ENCODE data around the gene FASTK. TPM values are rescaled to one million over a fixed set of nuclear protein-coding genes. Genes with fewer than 3 reads are reported as not detected.

FASTK gene
- total RNA-seq, 1 experiment from 2014 or later, result 95.4 TPM

DNA sequence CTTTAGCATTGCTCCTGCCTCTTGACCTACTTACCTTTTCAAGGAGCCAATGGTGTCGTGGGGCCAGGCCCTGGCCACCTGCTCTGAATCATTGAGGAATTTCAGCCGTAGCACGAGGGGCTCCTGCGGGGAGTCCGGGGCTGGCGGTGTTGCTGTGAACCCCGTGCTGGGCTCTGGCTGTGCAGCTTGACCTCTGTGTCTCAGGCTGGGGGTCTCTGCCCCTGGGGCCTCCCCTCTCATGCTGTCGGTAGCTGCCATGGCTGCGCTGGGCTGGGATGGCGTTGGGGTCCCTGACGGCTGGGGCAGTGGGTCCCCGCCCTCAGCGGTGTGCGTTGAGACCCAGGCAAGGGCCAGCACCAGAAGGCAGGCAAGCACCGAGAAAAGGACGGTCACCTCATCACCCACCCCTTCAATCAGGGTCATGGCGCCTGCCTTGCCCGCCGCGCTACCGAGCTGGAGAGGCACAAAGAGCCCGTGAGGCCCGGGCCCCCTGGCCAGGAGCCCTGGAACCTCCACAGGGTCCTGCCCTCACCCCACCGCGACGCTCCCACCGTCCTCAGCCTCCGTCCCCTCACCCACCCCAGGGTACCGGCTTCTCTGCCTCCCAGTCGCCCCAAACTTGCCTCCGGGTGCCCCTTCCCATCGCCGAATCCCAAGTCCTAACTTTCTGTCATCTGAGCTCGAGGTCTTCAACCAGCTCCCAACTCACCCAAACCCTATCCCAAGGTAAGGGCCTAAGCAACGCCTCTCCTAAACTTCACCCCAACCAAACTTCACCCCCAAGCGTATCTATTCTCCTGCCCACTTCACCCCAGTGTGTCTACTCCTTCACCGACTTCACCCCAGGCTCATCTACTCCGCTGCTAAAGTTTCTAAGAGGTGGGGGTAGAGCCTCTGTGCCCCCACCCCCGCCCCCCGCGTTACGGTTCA is 1.8 kb upstream of the FASTK start:
- DNase-seq (ENCODE audit: low spot score), result no peak

DNA sequence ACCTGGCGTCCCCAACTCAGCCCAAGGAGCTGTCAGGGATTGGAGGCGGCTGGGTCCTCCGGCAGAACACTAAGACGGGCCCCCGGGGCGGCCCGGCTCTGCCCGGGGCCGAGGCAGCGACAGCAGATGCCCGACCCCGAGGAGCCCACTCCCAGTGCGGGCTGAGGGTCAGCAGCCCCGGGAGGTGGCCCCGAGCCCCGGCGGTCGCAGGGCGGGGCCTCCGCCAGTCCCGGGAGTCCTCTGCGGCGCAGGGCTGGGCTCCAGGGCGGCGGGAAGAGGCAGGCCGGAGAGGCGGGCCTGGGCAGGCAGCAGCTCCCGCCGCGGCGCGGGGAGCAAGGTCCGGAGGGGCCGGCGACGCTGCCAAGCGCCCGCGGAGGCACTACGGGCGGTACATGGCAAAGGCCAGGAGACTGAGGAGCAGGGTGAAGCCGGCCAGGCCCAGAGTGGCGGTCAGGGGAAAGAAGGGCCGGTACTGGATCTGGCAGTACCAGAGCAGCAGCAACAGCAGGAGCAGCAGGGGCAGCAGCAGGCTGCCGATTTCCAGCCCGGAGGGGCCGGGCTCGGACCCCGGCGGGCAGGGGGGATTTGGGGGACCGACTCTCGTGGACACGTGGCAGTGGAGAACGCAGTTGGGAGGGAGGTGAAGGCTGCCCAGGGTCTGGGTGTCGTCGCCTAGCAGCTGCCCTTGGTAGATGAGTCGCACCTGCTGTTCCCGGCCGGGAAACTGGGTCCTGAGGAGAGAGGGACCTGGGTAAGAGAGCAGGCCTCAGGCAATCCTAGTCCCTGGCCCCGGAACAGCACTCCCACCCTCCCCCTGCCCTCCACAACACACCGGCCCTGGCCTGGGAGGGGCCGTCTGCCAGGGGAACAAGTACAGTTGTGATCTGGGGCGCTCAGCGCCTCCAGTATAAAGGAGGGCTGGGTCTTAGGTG is 827 bp upstream of the FASTK start:
- DNase-seq (ENCODE audit: low spot score), result no peak

DNA sequence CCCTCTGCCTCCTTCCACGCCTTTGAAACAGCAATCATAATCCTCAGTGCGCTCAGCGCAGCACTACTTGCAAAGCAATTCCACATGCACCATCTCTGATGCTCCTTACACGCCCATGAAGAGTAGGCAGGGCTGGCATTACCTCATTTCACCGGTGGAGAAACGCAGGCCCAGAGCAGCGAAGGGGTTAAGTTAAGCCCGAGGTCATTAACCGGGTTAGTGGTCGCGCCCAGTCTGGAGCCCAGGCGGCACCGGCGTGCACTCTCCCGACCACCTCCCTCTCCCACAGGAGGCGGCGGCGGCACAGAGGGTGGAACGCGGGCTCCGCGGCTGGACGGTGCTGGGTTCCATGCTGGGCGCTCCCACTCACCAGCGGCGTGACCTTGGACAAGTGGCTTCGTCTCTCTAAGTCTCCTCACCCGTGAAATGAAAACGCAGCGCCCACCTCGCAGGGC is 515 bp downstream of the FASTK start:
- no peak for DNase-seq (ENCODE audit: low spot score)

DNA sequence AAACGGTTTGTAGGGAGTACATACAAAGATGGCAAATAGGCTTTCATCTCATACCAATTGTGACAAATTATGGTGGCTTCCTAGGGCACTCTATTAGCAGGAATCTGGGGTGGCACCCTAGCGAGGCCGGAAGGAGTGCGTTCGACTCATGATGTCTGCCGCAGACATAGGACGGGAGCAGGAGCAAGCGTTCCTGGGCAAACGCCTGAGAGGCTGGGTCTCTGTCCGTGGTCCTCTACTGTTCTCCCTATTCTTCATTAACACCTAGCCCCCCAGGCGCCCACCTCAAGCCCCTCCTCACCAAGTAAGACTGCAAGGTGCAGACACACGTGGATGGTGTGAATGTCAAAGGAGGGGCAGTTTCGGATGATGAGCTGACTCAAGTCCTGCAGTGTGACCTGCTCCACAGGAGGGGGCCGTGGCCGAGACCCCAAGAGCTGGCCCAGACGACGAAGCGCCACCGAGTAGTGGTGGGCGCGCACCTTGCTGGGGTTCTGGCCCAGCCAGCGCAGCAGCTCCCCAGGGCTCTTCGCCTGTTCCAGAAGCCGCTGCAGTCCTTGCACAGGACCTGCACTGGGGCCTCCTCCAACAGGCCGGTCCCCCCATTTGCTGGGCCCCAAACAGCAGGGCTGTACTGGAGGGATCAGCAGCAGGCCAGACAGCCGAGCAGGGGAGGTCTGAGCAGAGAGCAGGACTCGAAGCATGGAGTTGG is 1.3 kb downstream of the FASTK start:
- DNase-seq (ENCODE audit: low spot score), result no peak

DNA sequence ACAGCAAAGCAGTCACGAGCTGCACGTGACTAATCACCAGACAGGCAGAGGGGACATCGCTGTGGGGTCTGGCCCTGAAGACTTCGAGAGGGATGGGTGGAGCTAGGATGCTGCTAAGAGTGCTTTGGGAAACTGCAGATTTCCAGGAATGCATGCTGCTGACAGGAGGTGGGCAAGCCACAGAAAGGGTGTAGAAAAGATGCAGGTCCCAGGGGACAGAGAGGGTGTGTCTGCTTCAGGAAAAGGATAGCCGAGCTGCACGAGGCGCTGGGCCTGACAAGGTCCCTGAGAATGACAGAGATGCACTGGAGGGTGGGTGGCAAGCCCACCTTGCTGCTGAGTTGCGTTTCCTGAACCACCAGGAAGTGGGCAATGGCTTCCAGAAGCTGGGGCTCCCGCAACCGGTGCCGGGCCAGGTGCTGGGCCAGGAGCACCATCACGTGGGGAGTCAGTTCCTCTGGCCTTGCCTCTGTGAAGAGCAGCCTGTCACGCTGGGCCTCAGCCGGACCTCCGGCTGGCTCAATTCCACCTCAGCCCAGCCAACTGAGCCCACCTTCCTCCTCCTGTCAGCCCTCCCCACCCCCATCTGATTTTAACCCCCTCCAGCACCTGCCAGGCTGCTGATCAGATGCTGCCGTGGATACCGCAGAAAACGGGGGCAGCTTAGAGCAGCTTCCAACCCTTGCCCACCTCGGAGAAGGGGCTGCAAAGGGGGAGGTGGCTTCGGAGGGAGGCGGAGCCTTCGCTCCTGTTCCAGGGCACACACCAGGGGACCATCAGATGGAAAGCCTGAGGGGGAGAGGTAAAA is 2.2 kb downstream of the FASTK start:
- DNase-seq (ENCODE audit: low spot score), result peak; percentile 44

DNA sequence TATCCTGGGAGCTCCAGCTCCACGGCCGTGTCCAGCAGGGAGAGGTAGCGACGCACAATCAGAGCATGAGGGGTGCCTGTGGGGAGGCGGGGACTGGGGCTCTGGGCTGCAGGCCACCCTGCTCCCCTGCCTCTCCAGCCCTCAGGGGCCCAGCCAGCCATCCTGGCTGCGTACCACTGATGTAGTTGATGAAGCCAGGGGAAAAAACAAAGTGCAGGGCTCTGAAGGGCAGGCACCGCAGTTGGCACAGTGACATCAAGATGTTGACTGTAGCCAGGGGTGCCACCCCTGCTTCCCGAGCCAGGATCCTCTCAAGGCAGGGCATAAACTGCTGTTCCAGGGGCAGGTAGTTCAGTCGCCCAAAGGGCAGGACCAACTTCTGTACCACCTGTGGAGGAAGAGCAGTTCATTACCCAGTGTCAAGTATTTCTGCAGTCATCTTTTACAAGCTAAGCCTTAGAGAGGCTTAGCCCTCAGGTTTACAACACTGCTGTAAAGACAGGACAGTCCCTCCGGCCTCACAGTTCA is 2.8 kb downstream of the FASTK start:
- DNase-seq (ENCODE audit: low spot score), result no peak

DNA sequence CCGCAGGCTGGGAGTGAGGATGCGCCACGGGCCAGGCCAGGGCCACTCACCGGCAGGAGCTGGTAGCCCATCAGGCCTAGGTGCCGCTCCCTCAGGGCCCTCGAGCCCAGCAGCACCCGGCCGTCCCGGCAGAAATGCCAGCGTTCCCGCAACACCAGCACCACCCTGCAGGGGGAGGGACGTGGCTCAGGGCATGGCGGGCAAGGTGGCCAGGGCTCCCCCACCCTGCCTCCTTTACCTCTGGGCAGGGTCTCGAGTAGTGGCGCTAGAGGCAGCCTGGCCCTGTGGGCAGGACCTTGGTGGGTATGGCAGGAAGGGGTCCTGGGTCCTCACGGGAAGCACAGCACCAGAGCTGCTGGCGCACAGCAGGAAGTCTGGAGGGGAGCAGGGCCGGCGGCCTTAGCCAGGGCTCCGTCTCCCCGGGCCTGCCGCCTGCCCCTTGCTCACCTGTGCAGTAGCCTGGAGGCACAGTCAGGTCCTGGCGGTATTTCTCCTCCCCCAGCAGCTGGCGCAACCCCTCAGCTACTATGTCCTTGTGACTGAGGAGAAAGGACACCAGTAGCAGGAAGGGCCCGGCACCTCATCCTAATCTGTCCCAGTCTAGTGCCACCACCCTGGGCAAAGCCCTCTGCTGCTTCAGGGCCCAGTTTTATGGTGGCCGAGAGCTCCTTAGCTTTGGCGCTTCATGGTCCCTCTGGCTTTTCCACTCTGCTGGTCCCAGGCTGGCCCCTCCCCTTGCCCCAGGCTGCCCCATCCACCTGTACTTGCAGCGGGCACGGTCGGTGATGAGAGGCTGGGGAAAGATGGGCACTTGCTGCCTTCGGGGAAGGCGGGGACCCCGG is 3.5 kb downstream of the FASTK start:
- DNase-seq (ENCODE audit: low spot score), result no peak

DNA sequence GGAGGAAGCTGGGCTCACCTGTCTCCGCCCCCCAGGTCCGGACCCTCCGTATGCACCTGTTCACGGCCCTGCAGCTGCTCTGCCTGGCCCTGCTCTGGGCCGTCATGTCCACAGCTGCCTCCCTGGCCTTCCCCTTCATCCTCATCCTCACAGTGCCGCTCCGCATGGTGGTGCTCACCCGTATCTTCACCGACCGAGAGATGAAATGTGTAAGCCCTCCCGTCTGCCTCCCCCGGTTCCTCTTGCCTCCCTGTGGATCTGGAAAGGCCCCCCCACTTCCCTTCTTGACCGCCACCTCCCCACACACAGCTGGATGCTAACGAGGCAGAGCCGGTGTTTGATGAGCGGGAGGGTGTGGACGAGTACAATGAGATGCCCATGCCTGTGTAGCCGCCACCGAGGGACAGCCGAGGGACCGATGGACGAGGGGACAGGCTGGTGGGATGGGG is 4.6 kb downstream of the FASTK start:
- DNase-seq (ENCODE audit: low spot score), result no peak

DNA sequence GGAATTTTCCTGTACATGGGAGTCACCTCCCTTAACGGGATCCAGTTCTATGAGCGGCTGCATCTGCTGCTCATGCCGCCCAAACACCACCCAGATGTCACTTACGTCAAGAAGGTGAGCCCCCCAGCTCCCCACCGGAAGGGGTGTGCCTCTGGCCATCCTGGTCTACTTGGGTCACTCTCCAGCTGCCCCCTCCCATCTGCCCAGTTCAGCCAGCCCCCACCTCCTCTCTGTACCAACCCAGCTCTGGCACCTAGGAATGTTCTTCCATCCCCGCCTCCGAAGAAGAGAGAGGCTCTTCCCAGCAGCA is 5.0 kb downstream of the FASTK start:
- DNase-seq (ENCODE audit: low spot score), result no peak

DNA sequence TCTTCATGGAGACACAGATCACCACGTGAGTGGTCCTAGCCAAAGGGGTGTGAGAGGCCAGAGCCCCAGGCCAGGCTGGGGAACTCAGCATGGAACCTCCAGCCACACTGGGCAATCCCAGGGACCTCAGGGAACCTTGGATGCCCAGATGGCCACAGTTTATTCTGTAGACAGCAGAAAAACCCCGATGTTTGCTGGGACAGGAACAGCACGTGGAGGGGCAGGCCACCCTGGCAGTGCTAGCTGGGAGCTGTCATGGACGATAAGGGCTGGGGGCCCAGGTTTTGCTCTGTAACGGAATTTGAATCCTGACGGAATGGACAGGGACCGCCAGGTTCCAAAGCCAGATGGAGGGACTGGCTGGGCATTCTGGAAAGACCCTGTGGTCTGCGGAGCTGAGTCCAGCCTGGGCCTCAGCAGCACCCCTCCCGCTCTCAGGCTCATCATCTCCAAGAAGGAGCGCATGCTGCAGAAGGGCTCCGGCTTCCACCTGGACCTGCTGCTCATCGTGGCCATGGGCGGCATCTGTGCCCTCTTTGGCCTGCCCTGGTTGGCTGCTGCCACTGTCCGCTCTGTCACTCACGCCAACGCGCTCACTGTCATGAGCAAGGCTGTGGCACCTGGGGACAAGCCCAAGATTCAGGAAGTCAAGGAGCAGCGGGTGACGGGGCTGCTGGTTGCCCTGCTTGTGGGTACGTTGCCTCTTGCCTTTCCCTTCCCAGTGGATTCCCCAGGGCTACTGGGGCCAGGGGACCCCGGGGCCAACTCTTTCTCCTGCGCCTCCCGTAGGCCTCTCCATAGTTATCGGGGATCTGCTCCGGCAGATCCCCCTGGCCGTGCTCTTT is 5.6 kb downstream of the FASTK start:
- DNase-seq (ENCODE audit: low spot score), result no peak

DNA sequence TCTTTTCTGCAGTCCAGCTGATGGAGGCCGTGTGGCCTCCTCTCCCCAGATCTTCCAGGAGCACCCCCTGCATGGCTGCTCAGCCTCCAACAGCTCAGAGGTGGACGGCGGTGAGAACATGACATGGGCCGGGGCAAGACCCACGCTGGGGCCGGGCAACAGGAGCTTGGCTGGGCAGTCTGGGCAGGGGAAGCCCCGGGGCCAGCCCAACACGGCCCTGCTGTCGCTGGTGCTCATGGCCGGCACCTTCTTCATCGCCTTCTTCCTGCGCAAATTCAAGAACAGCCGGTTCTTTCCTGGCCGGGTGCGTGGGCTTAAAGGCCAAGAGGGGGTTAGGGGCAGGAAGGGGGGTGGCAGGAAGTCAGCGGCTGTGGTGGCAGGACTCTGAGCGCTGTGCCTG is 6.6 kb downstream of the FASTK start:
- DNase-seq (ENCODE audit: low spot score), result no peak

DNA sequence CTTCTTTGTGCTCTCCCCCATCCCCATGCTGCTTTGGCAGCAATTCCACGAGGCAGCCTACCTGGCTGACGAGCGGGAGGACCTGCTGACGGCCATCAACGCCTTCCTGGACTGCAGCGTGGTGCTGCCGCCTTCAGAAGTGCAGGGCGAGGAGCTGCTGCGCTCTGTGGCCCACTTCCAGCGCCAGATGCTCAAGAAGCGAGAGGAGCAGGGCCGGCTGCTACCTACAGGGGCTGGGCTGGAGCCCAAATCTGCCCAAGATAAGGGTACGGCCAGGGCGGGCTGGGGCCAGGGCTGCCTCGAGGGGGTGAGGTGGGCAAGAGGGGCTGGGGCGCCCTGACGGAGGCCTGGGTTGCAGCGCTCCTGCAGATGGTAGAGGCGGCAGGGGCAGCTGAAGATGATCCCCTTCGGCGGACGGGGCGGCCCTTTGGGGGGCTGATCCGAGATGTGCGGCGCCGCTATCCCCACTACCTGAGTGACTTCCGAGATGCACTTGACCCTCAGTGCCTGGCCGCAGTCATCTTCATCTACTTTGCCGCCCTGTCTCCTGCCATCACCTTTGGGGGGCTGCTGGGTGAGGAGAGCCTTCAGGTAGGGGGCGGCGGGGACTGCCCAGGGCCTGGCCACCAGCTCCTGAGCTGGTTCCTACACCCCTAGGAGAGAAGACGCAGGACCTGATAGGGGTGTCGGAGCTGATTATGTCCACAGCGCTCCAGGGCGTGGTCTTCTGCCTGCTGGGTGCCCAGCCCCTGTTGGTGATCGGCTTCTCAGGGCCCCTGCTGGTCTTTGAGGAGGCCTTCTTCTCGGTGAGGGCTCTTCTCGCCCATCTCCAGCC is 9.4 kb downstream of the FASTK start:
- no peak for DNase-seq (ENCODE audit: low spot score)

DNA sequence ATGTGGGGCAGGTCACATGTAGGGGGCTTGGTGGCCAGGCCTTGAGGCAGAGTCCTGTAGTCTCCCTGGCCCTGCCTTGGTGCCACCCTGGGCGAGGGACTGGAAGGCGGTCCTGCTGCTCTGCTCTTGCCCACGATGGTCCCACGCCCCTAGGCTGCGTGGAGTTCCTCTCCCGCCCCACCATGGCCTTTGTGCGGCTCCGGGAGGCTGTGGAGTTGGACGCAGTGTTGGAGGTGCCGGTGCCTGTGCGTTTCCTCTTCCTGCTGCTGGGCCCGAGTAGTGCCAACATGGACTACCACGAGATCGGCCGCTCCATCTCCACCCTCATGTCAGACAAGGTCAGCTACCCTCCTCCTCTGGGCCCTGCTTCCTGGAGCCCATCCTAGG is 10.0 kb downstream of the FASTK start:
- DNase-seq (ENCODE audit: low spot score), result no peak

DNA sequence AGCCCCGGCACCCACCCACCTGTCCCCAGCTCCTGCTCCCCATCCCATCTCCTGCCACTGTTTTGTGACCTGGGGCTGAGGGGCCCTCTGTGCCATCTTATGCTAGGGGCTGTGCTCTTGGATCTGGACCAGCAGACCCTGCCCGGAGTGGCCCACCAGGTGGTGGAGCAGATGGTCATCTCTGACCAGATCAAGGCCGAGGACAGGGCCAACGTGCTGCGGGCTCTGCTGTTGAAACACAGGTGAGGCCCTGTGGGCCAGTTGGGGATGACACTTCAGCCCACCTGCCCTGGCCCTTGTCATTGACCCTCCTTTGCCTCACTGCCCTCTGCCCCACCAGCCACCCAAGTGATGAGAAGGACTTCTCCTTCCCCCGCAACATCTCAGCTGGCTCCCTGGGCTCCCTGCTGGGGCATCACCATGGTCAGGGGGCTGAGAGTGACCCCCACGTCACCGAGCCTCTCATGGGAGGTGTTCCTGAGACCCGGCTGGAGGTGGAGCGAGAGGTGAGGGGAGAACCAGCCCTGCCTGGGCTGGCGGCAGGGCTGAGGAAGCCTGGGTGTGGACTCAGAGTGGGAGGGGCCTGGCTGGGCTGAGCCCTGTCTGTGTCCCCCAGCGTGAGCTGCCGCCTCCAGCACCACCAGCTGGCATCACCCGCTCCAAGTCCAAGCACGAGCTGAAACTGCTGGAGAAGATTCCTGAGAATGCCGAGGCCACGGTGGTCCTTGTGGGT is 10.6 kb downstream of the FASTK start:
- no peak for DNase-seq (ENCODE audit: low spot score)

DNA sequence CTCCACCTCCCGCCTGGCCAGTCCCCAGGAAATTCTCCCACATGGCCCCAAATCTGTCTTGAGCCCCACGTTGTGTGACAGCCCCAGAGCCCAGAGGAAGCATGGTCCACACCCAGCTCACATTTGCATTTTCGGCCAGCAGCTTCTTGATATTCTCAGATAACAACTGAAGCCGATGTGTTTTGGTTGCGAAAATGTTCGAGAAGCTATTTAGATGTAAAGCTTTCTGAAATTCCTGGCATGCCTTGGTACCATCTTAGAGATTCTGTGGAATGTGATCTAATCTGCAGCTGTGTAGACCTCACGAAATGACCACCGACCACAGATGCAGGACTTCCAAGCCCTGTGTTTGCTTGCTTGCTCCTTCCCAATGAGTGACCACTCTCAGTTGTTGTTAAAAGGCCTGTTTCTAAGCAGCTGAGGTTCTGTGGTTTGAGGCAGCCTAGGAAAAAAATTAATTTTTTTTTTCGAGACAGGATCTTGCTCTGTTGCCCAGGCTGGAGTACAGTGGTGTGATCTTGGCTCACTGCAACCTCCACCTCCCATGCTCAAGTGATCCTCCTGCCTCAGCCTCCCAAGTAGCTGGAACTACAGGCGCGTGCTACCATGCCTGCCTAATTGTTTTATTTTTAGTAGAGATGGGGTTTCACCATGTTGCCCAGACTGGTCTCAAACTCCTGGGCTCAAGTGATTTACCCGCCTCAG is 12.4 kb downstream of the FASTK start:
- peak; percentile 72 for DNase-seq (ENCODE audit: low spot score)

DNA sequence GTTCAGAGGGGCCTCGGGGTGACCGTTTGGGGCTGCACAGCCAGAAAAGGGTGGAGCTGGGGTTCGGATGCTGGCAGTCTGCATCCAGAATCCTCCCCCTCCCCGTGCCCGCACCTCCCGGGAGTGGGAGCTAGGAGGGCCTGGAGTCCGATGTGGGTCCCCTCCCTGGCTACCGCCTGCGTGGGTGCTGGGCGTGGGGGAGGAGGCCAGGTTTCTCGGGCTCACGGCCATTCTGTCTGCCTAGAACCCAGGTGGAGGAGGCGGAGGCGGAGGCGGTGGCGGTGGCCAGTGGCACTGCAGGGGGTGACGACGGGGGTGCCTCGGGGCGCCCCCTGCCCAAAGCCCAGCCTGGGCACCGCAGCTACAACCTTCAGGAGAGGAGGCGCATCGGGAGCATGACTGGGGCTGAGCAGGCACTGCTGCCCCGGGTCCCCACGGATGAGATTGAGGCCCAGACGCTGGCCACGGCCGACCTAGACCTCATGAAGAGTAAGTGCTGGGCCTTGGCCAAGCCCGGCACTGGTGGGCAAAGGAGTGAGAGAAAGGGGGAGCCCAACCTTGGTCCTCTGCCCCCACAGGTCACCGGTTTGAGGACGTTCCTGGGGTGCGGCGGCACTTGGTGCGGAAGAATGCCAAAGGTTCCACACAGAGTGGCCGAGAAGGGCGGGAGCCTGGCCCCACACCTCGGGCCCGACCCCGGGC is 14.2 kb downstream of the FASTK start:
- no peak for DNase-seq (ENCODE audit: low spot score)

Data from A172 (cell line).